AG04450 (cell line): ENCODE data around the gene MGLL. TPM values are rescaled to one million over a fixed set of nuclear protein-coding genes. Genes with fewer than 3 reads are reported as not detected.

ENCODE experiments used
- CTCF ChIA-PET: fragments of 300-600, 350-600 bp; formaldehyde crosslinking; extraction: SDS; loops from one replicate; lab custom pipeline; 2022; ENCODE audit warnings: antibody characterized with exemption, inconsistent platforms; lab: Charles Lee
- POLR2A ChIA-PET: fragments of 350-600 bp; formaldehyde crosslinking; extraction: SDS; loops from one replicate; lab custom pipeline; 2021; ENCODE audit warnings: antibody characterized with exemption, inconsistent platforms; lab: Yijun Ruan, JAX
- DNase-seq: peaks from one replicate; pipeline ENCODE4 v3.0.0-alpha.2; 2011; ENCODE audit warnings: low read depth, low spot score
- H3K27ac ChIP-seq: one replicate; pipeline ENCODE4 v1.5.1; 2012; ENCODE audit warnings: low read depth, low read length, control low read depth
- H3K27me3 ChIP-seq: one replicate; pipeline ENCODE4 v1.6.0; 2012; ENCODE audit warnings: low read length; ENCODE audit not compliant: control insufficient read depth, insufficient read depth
- H3K4me3 ChIP-seq: 2 replicates; pipeline ENCODE4 v1.5.1; 2011; ENCODE audit warnings: mild to moderate bottlenecking, low read depth, low read length, control low read depth
- H3K9me3 ChIP-seq: 2 replicates; pipeline ENCODE4 v1.5.1; 2012; ENCODE audit warnings: low read length; ENCODE audit not compliant: control insufficient read depth, insufficient read depth
- polyA plus RNA-seq: library from polyadenylated mRNA; depleted of rRNA; stranded (reverse); fragments of >200 nt; gene quantifications from 2 replicates; pipeline ENCODE4 v1.2.3, GENCODE V29; 2011
- TF ChIP-seq, protein P1 (sequence below): IDR thresholded peaks from 2 replicates; pipeline ENCODE4 v1.5.1; 2011; ENCODE audit warnings: low read depth, low read length, control low read depth, inconsistent platforms

The MGLL gene
- polyA plus RNA-seq, 1 experiment, result 49.1 TPM

DNA sequence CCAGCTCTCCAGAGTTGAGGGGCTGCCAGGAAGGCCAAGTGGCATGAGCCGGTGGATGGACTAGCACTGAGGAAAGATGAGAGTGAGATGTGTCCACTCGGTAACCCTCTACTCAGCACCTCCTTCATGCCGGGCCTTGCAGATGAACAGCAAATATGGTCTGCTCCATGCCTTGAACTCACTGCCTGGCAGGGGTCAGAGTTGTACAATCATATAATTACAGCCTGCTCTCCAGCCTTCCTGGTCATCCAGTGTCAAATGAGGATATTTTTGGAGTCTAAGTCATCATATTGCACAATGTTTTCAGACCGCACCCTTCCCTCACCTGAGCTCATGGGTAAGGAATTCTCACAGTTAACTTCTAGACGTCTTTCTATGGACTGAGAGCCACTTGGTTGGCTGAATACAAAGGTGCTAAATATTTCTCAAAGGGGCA, 4.9 kb downstream of the MGLL start:
- CTCF ChIA-PET, result interaction anchor here (1.0 kb wide), 1 partner anchor 51 kb away, joined by 3 read pairs; no protein-coding TSS in a partner anchor
- POLR2A ChIA-PET, result no interaction called here
- TF ChIP-seq, protein P1, sequence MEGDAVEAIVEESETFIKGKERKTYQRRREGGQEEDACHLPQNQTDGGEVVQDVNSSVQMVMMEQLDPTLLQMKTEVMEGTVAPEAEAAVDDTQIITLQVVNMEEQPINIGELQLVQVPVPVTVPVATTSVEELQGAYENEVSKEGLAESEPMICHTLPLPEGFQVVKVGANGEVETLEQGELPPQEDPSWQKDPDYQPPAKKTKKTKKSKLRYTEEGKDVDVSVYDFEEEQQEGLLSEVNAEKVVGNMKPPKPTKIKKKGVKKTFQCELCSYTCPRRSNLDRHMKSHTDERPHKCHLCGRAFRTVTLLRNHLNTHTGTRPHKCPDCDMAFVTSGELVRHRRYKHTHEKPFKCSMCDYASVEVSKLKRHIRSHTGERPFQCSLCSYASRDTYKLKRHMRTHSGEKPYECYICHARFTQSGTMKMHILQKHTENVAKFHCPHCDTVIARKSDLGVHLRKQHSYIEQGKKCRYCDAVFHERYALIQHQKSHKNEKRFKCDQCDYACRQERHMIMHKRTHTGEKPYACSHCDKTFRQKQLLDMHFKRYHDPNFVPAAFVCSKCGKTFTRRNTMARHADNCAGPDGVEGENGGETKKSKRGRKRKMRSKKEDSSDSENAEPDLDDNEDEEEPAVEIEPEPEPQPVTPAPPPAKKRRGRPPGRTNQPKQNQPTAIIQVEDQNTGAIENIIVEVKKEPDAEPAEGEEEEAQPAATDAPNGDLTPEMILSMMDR, result no peak

DNA sequence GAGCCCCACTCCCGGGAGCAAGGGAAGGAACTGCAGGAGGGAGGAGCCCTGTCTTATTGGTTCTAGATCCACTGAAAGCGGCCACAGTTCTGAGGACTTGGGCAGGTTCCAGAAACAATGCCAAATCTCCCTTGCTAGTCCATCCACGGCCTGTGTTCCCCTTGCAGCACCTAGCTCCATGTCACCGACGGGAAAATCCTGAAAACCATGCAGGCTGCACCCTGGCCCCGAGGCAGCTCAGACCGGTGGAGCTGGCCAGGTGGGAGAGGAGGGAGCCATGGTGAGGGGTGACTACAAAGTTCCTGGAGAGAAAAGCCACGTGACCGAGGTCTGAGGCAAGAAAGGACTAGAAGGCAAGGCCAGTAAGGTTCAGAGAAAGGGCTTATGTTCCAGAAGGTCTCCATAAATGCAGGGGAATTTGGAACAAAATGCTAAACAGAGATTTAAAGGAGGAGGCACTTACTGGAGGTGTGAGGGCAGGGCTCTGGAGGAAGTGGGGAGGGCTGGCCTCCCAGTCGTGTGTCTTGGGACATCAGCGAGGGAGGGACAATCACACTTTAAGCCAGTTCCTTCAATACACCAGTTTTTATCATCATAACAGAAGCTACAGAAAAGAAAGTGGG, 5.4 kb downstream of the MGLL start:
- H3K9me3 ChIP-seq, result peaks cover 11% of the 10 kb centered on the region
- no peak overlapping the region for H3K4me3 ChIP-seq
- ChIA-PET CTCF (interaction anchor here (1.0 kb wide), 1 partner anchor 50 kb away, joined by 3 read pairs; no protein-coding TSS in a partner anchor), POLR2A (no interaction called here)
- DNase-seq, result no peak
- no peaks in the 10 kb centered on the region for H3K27me3 ChIP-seq
- TF ChIP-seq, protein P1, result no peak
- H3K27ac ChIP-seq, result peak overlapping the region; percentile 31

More for the DNA sequence above, 4.9 kb downstream of the MGLL start:
- peak overlapping the region; percentile 47 for H3K27ac ChIP-seq
- DNase-seq, result no peak
- H3K9me3 ChIP-seq, result peaks cover 10% of the 10 kb centered on the region
- no peaks in the 10 kb centered on the region for H3K27me3 ChIP-seq
- H3K4me3 ChIP-seq, result no peak overlapping the region

GRCh38 chr3:127815641-127816605, 6.4 kb downstream of the MGLL start:
- Histone ChIP-seq H3K9me3 (peaks cover 17% of the 10 kb centered on the region), H3K27me3 (no peaks in the 10 kb centered on the region), H3K4me3 (no peak overlapping the region), H3K27ac (no peak overlapping the region)
- ChIA-PET CTCF (interaction anchor here (1.1 kb wide), 1 partner anchor 15 kb away, joined by 3 read pairs; no protein-coding TSS in a partner anchor), POLR2A (no interaction called here)
- TF ChIP-seq, protein P1, result no peak
- no peak for DNase-seq

GRCh38 chr3:127815001-127815400, 7.3 kb downstream of the MGLL start:
- no peak overlapping the region for H3K27ac ChIP-seq
- ChIA-PET CTCF (interaction anchor here (0.6 kb wide), 1 partner anchor 53 kb away, joined by 5 read pairs; no protein-coding TSS in a partner anchor), POLR2A (interaction anchor here (0.6 kb wide), 1 partner anchor 119 kb away, joined by 4 read pairs; no protein-coding TSS in a partner anchor)
- DNase-seq, result no peak
- H3K27me3 ChIP-seq, result no peaks in the 10 kb centered on the region
- no peak overlapping the region for H3K4me3 ChIP-seq
- H3K9me3 ChIP-seq, result peaks cover 17% of the 10 kb centered on the region
- TF ChIP-seq, protein P1, result no peak
